C4-2B (cell line): Measurements from ENCODE around the gene SLC25A21.

Experiments
- ZFX ChIP-seq: fragments of 450-650 bp; IDR thresholded peaks from 2 replicates; pipeline ENCODE4 v1.6.1; 2017
- TF ChIP-seq, protein P1 (sequence below): fragments of 450-650 bp; conservative IDR thresholded peaks from 2 replicates; pipeline ENCODE4 v1.5.1; 2017; ENCODE audit warnings: mild to moderate bottlenecking

DNA sequence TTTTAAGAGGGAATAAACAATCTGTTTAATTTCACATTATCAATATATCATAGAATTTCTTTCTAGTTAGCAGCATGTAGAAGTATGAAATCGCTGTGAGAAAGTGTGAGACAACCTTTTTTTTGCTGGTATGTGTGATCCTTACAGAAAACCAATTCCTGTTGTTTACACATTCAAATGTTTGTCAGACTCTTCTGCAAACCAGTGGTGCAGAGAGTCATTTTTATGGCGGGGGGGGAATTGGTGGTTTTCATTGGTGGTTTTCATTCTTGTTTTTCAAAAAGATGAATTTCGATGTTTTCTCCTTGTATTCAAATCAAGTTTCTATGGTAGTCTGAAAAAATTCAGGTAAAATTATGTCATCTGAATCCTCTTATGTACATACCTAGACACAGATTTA lies 57.8 kb downstream of the SLC25A21 start:
- TF ChIP-seq, protein P1, sequence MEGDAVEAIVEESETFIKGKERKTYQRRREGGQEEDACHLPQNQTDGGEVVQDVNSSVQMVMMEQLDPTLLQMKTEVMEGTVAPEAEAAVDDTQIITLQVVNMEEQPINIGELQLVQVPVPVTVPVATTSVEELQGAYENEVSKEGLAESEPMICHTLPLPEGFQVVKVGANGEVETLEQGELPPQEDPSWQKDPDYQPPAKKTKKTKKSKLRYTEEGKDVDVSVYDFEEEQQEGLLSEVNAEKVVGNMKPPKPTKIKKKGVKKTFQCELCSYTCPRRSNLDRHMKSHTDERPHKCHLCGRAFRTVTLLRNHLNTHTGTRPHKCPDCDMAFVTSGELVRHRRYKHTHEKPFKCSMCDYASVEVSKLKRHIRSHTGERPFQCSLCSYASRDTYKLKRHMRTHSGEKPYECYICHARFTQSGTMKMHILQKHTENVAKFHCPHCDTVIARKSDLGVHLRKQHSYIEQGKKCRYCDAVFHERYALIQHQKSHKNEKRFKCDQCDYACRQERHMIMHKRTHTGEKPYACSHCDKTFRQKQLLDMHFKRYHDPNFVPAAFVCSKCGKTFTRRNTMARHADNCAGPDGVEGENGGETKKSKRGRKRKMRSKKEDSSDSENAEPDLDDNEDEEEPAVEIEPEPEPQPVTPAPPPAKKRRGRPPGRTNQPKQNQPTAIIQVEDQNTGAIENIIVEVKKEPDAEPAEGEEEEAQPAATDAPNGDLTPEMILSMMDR: no peak
- TF ChIP-seq ZFX: no peak
